SK-N-SH (cell line): ENCODE data around the gene ABHD2. TPM values are rescaled to one million over a fixed set of nuclear protein-coding genes. Genes with fewer than 3 reads are reported as not detected.

Experiments
- CTCF ChIA-PET: fragments of 300-600, 350-600 bp; formaldehyde crosslinking; extraction: SDS; loops from one replicate; lab custom pipeline; 2021; lab: Yijun Ruan, JAX
- POLR2A ChIA-PET: fragments of 350-600 bp; sonication (Branson Sonifier 250); formaldehyde crosslinking; extraction: SDS; loops from one replicate; lab custom pipeline; 2020; ENCODE audit warnings: antibody characterized with exemption, inconsistent platforms; lab: Yijun Ruan, JAX
- DNase-seq: peaks from one replicate; pipeline ENCODE4 v3.0.0; 2012
- H2AFZ ChIP-seq: fragments of 200-600 bp; sonication (generic); 2 replicates; pipeline ENCODE4 v1.8.1; 2016; ENCODE audit warnings: antibody characterized with exemption, mild to moderate bottlenecking, low read depth
- H3F3A ChIP-seq: fragments of 200-600 bp; sonication (generic); replicated peaks from 2 replicates; pipeline ENCODE3; 2016; ENCODE audit warnings: antibody characterized with exemption, mild to moderate bottlenecking; ENCODE audit not compliant: insufficient read depth
- H3K27ac ChIP-seq, 2 experiments: fragments of 200-500 bp in 1 of 2; fragments of 200-600 bp in 1 of 2; sonication (Bioruptor generic) in 1 of 2; sonication (generic), shearing (Covaris generic) in 1 of 2; 2 replicates each; pipeline versions ENCODE4 v1.5.1 to v1.6.1; 2014 to 2016; ENCODE audit warnings: low read depth in 2 of 2, inconsistent platforms in 1 of 2, low read length in 1 of 2, mild to moderate bottlenecking in 1 of 2, mixed read lengths in 1 of 2
- H3K27me3 ChIP-seq: fragments of 200-600 bp; sonication (generic), shearing (Covaris generic); 2 replicates; pipeline ENCODE4 v1.6.1; 2016; ENCODE audit warnings: mixed run types; ENCODE audit not compliant: insufficient read depth
- H3K36me3 ChIP-seq, 2 experiments: fragments of 200-500 bp in 1 of 2; fragments of 200-600 bp in 1 of 2; sonication (Bioruptor generic) in 1 of 2; sonication (generic) in 1 of 2; replicated peaks in 1 of 2; 2 replicates each; pipeline versions ENCODE3 to v1.5.1; 2014 to 2016; ENCODE audit warnings: low read length in 1 of 2, mild to moderate bottlenecking in 1 of 2; ENCODE audit not compliant: insufficient read depth in 2 of 2, control insufficient read depth in 1 of 2
- H3K4me1 ChIP-seq, 2 experiments: fragments of 200-500 bp in 1 of 2; fragments of 200-600 bp in 1 of 2; sonication (Bioruptor generic) in 1 of 2; sonication (generic), shearing (Covaris generic) in 1 of 2; 2 replicates each; pipeline versions ENCODE4 v1.5.1 to v1.6.1; 2014 to 2016; ENCODE audit warnings: low read depth in 1 of 2, low read length in 1 of 2, mixed run types in 1 of 2; ENCODE audit not compliant: insufficient read depth in 2 of 2, control insufficient read depth in 1 of 2
- H3K4me2 ChIP-seq: fragments of 200-600 bp; sonication (generic), shearing (Covaris generic); 2 replicates; pipeline ENCODE4 v1.6.1; 2017; ENCODE audit warnings: mixed run types
- H3K4me3 ChIP-seq, 2 experiments: fragments of 200-500 bp in 1 of 2; fragments of 200-600 bp in 1 of 2; sonication (Bioruptor generic) in 1 of 2; sonication (generic), shearing (Covaris generic) in 1 of 2; 2 replicates each; pipeline versions ENCODE4 v1.5.1 to v1.8.1; 2014 to 2016; ENCODE audit warnings: low read depth in 2 of 2, inconsistent platforms in 1 of 2, low read length in 1 of 2, mild to moderate bottlenecking in 1 of 2, mixed read lengths in 1 of 2, moderate library complexity in 1 of 2
- H3K79me2 ChIP-seq: fragments of 200-600 bp; sonication (generic); 2 replicates; pipeline ENCODE4 v1.8.1; 2017; ENCODE audit warnings: mild to moderate bottlenecking; ENCODE audit not compliant: insufficient read depth
- H3K9ac ChIP-seq: fragments of 200-600 bp; sonication (generic); 2 replicates; pipeline ENCODE4 v1.6.1; 2017; ENCODE audit warnings: mixed run types
- H3K9me2 ChIP-seq: fragments of 200-600 bp; sonication (generic); 2 replicates; pipeline ENCODE4 v1.6.1; 2017; ENCODE audit warnings: mixed run types
- H3K9me3 ChIP-seq: fragments of 200-600 bp; sonication (generic); 2 replicates; pipeline ENCODE4 v1.6.1; 2017; ENCODE audit warnings: mixed run types, mild to moderate bottlenecking, moderate library complexity
- H4K20me1 ChIP-seq: fragments of 200-600 bp; sonication (generic); 2 replicates; pipeline ENCODE4 v1.6.1; 2017; ENCODE audit warnings: mild to moderate bottlenecking, mixed run types; ENCODE audit not compliant: insufficient read depth
- CHD2 ChIP-seq: fragments of 150-350 bp; IDR thresholded peaks from 2 replicates; pipeline ENCODE4 v1.6.1; 2018; ENCODE audit warnings: low read length; ENCODE audit not compliant: partially characterized antibody
- CTCF ChIP-seq: fragments of 200-600 bp; sonication (generic); IDR thresholded peaks from 2 replicates; pipeline ENCODE4 v1.6.1; 2017; ENCODE audit warnings: antibody characterized with exemption, mild to moderate bottlenecking, moderate library complexity
- ELF1 ChIP-seq: IDR thresholded peaks from 2 replicates; pipeline ENCODE4 v1.4.0; 2012
- EP300 ChIP-seq, 2 experiments: IDR thresholded peaks; 2 replicates each; pipeline versions ENCODE4 v1.4.0 to v1.6.1; 2012; ENCODE audit warnings: borderline replicate concordance in 1 of 2, low read depth in 1 of 2, low read length in 1 of 2
- EZH2phosphoT487 ChIP-seq: fragments of 200-600 bp; sonication (generic); IDR thresholded peaks from 2 replicates; pipeline ENCODE4 v1.6.1; 2017; ENCODE audit warnings: low read depth, mixed run types, mild to moderate bottlenecking, antibody characterized with exemption, moderate library complexity, borderline replicate concordance
- FOSL2 ChIP-seq: IDR thresholded peaks from 2 replicates; pipeline ENCODE4 v1.4.0; 2012; ENCODE audit warnings: low read depth, mild to moderate bottlenecking, moderate library complexity, borderline replicate concordance
- FOXJ3 ChIP-seq: sonication (generic); formaldehyde crosslinking; IDR thresholded peaks from 2 replicates; pipeline ENCODE4 v1.5.1; 2020; ENCODE audit warnings: mild to moderate bottlenecking, missing genetic modification reagents
- FOXM1 ChIP-seq: IDR thresholded peaks from 2 replicates; pipeline ENCODE4 v1.4.0; 2012; ENCODE audit warnings: low read depth, mild to moderate bottlenecking
- NRF1 ChIP-seq: IDR thresholded peaks from 2 replicates; pipeline ENCODE4 v1.6.1; 2012; ENCODE audit warnings: low read depth, mild to moderate bottlenecking, low read length
- POLR2AphosphoS5 ChIP-seq: IDR thresholded peaks from 2 replicates; pipeline ENCODE4 v1.6.1; 2012; ENCODE audit warnings: low read depth, low read length
- RCOR1 ChIP-seq: fragments of 150-350 bp; IDR thresholded peaks from 2 replicates; pipeline ENCODE4 v1.6.1; 2017; ENCODE audit warnings: antibody characterized with exemption, low read length
- RXRA ChIP-seq: IDR thresholded peaks from 2 replicates; pipeline ENCODE4 v1.4.0; 2012; ENCODE audit warnings: low read depth, mild to moderate bottlenecking, borderline replicate concordance
- SIN3A ChIP-seq: IDR thresholded peaks from 2 replicates; pipeline ENCODE4 v1.6.1; 2012; ENCODE audit warnings: low read depth, mild to moderate bottlenecking, low read length, moderate library complexity, borderline replicate concordance
- TAF1 ChIP-seq: IDR thresholded peaks from 2 replicates; pipeline ENCODE4 v1.6.1; 2012; ENCODE audit warnings: low read depth, mild to moderate bottlenecking, low read length, moderate library complexity, borderline replicate concordance
- YY1 ChIP-seq: IDR thresholded peaks from 2 replicates; pipeline ENCODE4 v1.4.0; 2012; ENCODE audit warnings: low read depth, mild to moderate bottlenecking
- WGBS: methylation state at CpG from one replicate; pipeline ENCODE4 v1.1.6; 2017; ENCODE audit warnings: low lambda C conversion rate; 5-methylcytosine and 5-hydroxymethylcytosine counted together
- polyA plus RNA-seq, 3 experiments: library from polyadenylated mRNA; depleted of rRNA; stranded (reverse); fragments of >200 nt; gene quantifications; 2 replicates each; pipeline ENCODE4 v1.2.3, GENCODE V29; 2012
- TF ChIP-seq, protein P1 (sequence below): IDR thresholded peaks from 2 replicates; pipeline ENCODE4; 2012
- TF ChIP-seq, protein P2 (sequence below): IDR thresholded peaks from 2 replicates; pipeline ENCODE4 v1.6.1; 2012; ENCODE audit warnings: mild to moderate bottlenecking, low read depth, low read length, moderate library complexity
- TF ChIP-seq, protein P3 (sequence below): IDR thresholded peaks from 2 replicates; pipeline ENCODE4 v1.4.0; 2012; ENCODE audit warnings: low read depth, borderline replicate concordance
- TF ChIP-seq, protein P4 (sequence below): IDR thresholded peaks from 2 replicates; pipeline ENCODE4 v1.4.0; 2012; ENCODE audit warnings: low read depth, borderline replicate concordance

ABHD2 gene
- polyA plus RNA-seq, 1 of the 3 experiments (the other 2 are of a cell fraction) = 19.2 TPM

DNA sequence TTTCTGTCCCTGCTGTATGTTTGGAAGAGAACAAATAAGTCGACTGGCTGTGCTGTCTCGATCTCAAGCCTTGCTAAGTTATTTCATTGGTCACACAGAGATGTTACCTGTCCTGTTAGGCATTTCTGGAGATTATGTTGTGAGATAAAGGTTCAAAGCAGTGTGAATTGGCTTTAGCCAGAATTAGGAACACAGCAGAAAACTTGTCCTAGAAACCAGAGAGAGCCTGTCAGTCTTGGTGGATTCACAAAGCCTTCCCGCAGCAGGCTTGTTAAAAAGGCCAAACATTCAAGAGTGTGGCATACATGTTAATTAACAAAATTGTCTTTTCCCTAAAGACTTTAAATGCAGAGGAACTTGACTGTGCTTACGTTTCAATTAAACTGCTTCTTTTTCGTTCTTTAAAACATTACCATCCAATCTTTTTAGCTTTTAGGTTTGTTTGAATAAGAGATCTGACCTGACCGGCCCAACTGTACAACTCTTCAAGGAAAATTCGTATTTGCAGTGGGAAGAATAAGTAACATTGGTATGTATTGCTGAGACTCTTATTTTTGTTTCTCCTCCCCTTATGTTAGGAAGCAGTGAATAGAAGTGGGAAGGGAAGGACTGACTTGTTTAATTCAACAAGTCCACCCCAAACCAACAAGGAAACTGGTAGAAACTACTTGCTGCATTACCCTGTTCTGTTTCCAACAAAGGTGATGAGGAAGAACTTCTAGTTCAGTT is 25.2 kb downstream of the ABHD2 start:
- H3K27ac ChIP-seq = peak overlapping the region in 1 of 2 experiments; percentile 68; a peak in 2 of 4 replicates
- H3K4me3 ChIP-seq = no peak overlapping the region
- POLR2A ChIA-PET = interaction anchor here (0.7 to 1.6 kb wide), 2 partner anchors 21 to 25 kb away, joined by 3 to 7 read pairs; partner anchors contain the start of gene ABHD2
- H3K9me2 ChIP-seq = no peaks in the 10 kb centered on the region
- H3K27me3 ChIP-seq = no peaks in the 10 kb centered on the region
- no peaks in the 10 kb centered on the region for H3K9me3 ChIP-seq
- CTCF ChIA-PET = interaction anchor here (0.7 to 4.8 kb wide), 10 partner anchors 9 to 64 kb away, joined by 3 to 35 read pairs (median 8); no protein-coding TSS in a partner anchor
- no peak for DNase-seq
- H3K9ac ChIP-seq = no peak overlapping the region
- no peak overlapping the region for H2AFZ ChIP-seq
- H3K36me3 ChIP-seq = peaks cover 5 to 29% of the 10 kb centered on the region in 2 experiments
- peak overlapping the region; percentile 0; the same call in 1 of the 2 replicates for H3K4me2 ChIP-seq
- no peaks in the 10 kb centered on the region for H4K20me1 ChIP-seq
- H3K79me2 ChIP-seq = peaks cover 25% of the 10 kb centered on the region
- WGBS = 82% methylated on average over 7 of the region's 7 CpGs
- peaks cover 14 to 44% of the 10 kb centered on the region in 2 experiments for H3K4me1 ChIP-seq
- TF ChIP-seq FOXJ3 (no peak), EZH2phosphoT487 (no peak), RCOR1 (no peak), FOSL2 (no peak), NRF1 (no peak), TAF1 (no peak), CTCF (no peak), CHD2 (no peak), POLR2AphosphoS5 (no peak), EP300 (IDR thresholded peaks at IDR 0.05; ENCODE audit: borderline replicate concordance in 1 of 2, low read depth in 1 of 2, low read length in 1 of 2) (no peak), SIN3A (no peak), FOXM1 (no peak), ELF1 (no peak), YY1 (no peak), RXRA (no peak)
- TF ChIP-seq, protein P1, sequence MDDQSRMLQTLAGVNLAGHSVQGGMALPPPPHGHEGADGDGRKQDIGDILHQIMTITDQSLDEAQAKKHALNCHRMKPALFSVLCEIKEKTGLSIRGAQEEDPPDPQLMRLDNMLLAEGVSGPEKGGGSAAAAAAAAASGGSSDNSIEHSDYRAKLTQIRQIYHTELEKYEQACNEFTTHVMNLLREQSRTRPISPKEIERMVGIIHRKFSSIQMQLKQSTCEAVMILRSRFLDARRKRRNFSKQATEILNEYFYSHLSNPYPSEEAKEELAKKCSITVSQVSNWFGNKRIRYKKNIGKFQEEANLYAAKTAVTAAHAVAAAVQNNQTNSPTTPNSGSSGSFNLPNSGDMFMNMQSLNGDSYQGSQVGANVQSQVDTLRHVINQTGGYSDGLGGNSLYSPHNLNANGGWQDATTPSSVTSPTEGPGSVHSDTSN = no peak
- TF ChIP-seq, protein P2, sequence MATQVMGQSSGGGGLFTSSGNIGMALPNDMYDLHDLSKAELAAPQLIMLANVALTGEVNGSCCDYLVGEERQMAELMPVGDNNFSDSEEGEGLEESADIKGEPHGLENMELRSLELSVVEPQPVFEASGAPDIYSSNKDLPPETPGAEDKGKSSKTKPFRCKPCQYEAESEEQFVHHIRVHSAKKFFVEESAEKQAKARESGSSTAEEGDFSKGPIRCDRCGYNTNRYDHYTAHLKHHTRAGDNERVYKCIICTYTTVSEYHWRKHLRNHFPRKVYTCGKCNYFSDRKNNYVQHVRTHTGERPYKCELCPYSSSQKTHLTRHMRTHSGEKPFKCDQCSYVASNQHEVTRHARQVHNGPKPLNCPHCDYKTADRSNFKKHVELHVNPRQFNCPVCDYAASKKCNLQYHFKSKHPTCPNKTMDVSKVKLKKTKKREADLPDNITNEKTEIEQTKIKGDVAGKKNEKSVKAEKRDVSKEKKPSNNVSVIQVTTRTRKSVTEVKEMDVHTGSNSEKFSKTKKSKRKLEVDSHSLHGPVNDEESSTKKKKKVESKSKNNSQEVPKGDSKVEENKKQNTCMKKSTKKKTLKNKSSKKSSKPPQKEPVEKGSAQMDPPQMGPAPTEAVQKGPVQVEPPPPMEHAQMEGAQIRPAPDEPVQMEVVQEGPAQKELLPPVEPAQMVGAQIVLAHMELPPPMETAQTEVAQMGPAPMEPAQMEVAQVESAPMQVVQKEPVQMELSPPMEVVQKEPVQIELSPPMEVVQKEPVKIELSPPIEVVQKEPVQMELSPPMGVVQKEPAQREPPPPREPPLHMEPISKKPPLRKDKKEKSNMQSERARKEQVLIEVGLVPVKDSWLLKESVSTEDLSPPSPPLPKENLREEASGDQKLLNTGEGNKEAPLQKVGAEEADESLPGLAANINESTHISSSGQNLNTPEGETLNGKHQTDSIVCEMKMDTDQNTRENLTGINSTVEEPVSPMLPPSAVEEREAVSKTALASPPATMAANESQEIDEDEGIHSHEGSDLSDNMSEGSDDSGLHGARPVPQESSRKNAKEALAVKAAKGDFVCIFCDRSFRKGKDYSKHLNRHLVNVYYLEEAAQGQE = no peak
- TF ChIP-seq, protein P3, sequence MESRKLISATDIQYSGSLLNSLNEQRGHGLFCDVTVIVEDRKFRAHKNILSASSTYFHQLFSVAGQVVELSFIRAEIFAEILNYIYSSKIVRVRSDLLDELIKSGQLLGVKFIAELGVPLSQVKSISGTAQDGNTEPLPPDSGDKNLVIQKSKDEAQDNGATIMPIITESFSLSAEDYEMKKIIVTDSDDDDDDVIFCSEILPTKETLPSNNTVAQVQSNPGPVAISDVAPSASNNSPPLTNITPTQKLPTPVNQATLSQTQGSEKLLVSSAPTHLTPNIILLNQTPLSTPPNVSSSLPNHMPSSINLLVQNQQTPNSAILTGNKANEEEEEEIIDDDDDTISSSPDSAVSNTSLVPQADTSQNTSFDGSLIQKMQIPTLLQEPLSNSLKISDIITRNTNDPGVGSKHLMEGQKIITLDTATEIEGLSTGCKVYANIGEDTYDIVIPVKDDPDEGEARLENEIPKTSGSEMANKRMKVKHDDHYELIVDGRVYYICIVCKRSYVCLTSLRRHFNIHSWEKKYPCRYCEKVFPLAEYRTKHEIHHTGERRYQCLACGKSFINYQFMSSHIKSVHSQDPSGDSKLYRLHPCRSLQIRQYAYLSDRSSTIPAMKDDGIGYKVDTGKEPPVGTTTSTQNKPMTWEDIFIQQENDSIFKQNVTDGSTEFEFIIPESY = no peak
- TF ChIP-seq, protein P4, sequence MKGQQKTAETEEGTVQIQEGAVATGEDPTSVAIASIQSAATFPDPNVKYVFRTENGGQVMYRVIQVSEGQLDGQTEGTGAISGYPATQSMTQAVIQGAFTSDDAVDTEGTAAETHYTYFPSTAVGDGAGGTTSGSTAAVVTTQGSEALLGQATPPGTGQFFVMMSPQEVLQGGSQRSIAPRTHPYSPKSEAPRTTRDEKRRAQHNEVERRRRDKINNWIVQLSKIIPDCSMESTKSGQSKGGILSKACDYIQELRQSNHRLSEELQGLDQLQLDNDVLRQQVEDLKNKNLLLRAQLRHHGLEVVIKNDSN = no peak
- TF ChIP-seq, all 33 proteins: peak for 0
- H3F3A ChIP-seq = peaks cover 8% of the 10 kb centered on the region
